ENCODE measurements around the gene EMILIN3.

The EMILIN3 gene

GRCh38 chr20:41355192-41355591, 11.4 kb downstream of the EMILIN3 start:
- no peak for TF ChIP-seq CTCF (IDR thresholded peaks at IDR 0.05)

- TF ChIP-seq CTCF (IDR thresholded peaks at IDR 0.05), result no peak
Measured at GRCh38 chr20:41353530-41353929, 13.1 kb downstream of the EMILIN3 start.

GRCh38 chr20:41352666-41353065, 14.0 kb downstream of the EMILIN3 start:
- no peak for TF ChIP-seq CTCF (IDR thresholded peaks at IDR 0.05)

GRCh38 chr20:41352106-41352505, 14.5 kb downstream of the EMILIN3 start:
- no peak for TF ChIP-seq CTCF (IDR thresholded peaks at IDR 0.05)

- TF ChIP-seq CTCF (IDR thresholded peaks at IDR 0.05), result no peak
Measured at GRCh38 chr20:41350408-41350962, 16.1 kb downstream of the EMILIN3 start.

GRCh38 chr20:41349943-41350342, 16.7 kb downstream of the EMILIN3 start:
- TF ChIP-seq CTCF (IDR thresholded peaks at IDR 0.05), result no peak

- no peak for TF ChIP-seq CTCF (IDR thresholded peaks at IDR 0.05)
Measured at GRCh38 chr20:41349266-41349665, 17.4 kb downstream of the EMILIN3 start.
